K562 (cell line): ENCODE measurements around the gene DAZAP1. TPM values are rescaled to one million over a fixed set of nuclear protein-coding genes. Genes with fewer than 3 reads are reported as not detected.
A peak's percentile ranks its signal among the peaks of the same experiment; 100 is the strongest.

Experiments
- ARID2 ChIP-seq: fragments of 450-650 bp; IDR thresholded peaks from 2 replicates; pipeline ENCODE4 v1.6.1; 2017; ENCODE audit warnings: antibody characterized with exemption, mild to moderate bottlenecking
- FOXM1 ChIP-seq, 2 experiments: fragments of 450-650 bp in 1 of 2; sonication (generic) in 1 of 2; formaldehyde crosslinking in 1 of 2; IDR thresholded peaks; 2 replicates each; pipeline versions ENCODE4 v1.6.1 to v1.9.0; 2017 to 2022; ENCODE audit warnings: low read depth in 2 of 2, mild to moderate bottlenecking in 2 of 2, missing genetic modification reagents in 1 of 2, moderate library complexity in 1 of 2
- MYNN ChIP-seq, 2 experiments: sonication (generic); formaldehyde crosslinking in 1 of 2; IDR thresholded peaks; 2 replicates each; pipeline versions ENCODE4 v1.5.0 to v1.6.1; 2016 to 2020; ENCODE audit warnings: antibody characterized with exemption in 1 of 2, missing genetic modification reagents in 1 of 2
- ZNF134 ChIP-seq: fragments of 250-450 bp; sonication (Bioruptor Pico); conservative IDR thresholded peaks from 2 replicates; pipeline ENCODE4 v1.4.0; 2020
- ZNF263 ChIP-seq: sonication (generic); formaldehyde crosslinking; IDR thresholded peaks from 2 replicates; pipeline ENCODE4 v1.8.0; 2022; ENCODE audit warnings: mild to moderate bottlenecking, missing genetic modification reagents, borderline replicate concordance
- polyA plus RNA-seq, 8 experiments: library from polyadenylated mRNA; depleted of rRNA in 4 of 8; stranded (reverse) in 5 of 8; unstranded in 3 of 8; fragments of >200 nt; fragmentation: Nextera tagmentation in 2 of 8; fragmentation: Illumina TruSeq in 1 of 8; extraction: Ambion mirVana in 2 of 8; extraction: Trizol in 1 of 8; gene quantifications; 2 replicates each; pipeline versions ENCODE4 v1.2.1 to v1.2.3, GENCODE V29; 2011 to 2014; ENCODE audit warnings: inconsistent platforms in 1 of 8, missing spikeins in 1 of 8
- total RNA-seq, 7 experiments: library from RNA; depleted of rRNA in 6 of 7; stranded (reverse); fragments of >200 nt in 6 of 7; fragmentation: Illumina TruSeq in 2 of 7; extraction: Trizol in 2 of 7; gene quantifications; 2 replicates each; pipeline versions ENCODE4 v1.2.1 to v1.2.3, GENCODE V29; 2011 to 2021; ENCODE audit warnings: low replicate concordance in 1 of 7
- TF ChIP-seq, protein P1 (sequence below): fragments of 200-800 bp; sonication (Bioruptor generic); IDR thresholded peaks from 2 replicates; pipeline ENCODE4 v1.6.1; 2017; ENCODE audit warnings: missing genetic modification characterization, missing compliant biosample characterization
- TF ChIP-seq, protein P2 (sequence below), 3 experiments: fragments of 200-800 bp in 1 of 3; sonication (Bioruptor generic) in 1 of 3; sonication (generic) in 1 of 3; formaldehyde crosslinking in 1 of 3; IDR thresholded peaks; 2 replicates each; pipeline versions ENCODE4 v1.6.1 to v1.8.0; 2016 to 2022; ENCODE audit warnings: mild to moderate bottlenecking in 2 of 3, missing compliant biosample characterization in 2 of 3, missing genetic modification characterization in 2 of 3, missing genetic modification reagents in 1 of 3
- TF ChIP-seq, protein P3 (sequence below): fragments of 450-650 bp; IDR thresholded peaks from 2 replicates; pipeline ENCODE4 v1.6.1; 2016
- TF ChIP-seq, protein P4 (sequence below): sonication (generic); formaldehyde crosslinking; IDR thresholded peaks from 2 replicates; pipeline ENCODE4 v1.4.0; 2020; ENCODE audit warnings: mild to moderate bottlenecking, missing genetic modification reagents
- TF ChIP-seq, protein P5 (sequence below): fragments of 450-650 bp; formaldehyde crosslinking; IDR thresholded peaks from 2 replicates; pipeline ENCODE4 v1.4.0; 2020; ENCODE audit warnings: mild to moderate bottlenecking, moderate library complexity

Gene DAZAP1
- total and polyA plus RNA-seq, 9 of the 15 experiments (the other 6 are each of a cell fraction or from before 2014, with no cell fraction given), result 10.8 to 289 (median 142) TPM

DNA sequence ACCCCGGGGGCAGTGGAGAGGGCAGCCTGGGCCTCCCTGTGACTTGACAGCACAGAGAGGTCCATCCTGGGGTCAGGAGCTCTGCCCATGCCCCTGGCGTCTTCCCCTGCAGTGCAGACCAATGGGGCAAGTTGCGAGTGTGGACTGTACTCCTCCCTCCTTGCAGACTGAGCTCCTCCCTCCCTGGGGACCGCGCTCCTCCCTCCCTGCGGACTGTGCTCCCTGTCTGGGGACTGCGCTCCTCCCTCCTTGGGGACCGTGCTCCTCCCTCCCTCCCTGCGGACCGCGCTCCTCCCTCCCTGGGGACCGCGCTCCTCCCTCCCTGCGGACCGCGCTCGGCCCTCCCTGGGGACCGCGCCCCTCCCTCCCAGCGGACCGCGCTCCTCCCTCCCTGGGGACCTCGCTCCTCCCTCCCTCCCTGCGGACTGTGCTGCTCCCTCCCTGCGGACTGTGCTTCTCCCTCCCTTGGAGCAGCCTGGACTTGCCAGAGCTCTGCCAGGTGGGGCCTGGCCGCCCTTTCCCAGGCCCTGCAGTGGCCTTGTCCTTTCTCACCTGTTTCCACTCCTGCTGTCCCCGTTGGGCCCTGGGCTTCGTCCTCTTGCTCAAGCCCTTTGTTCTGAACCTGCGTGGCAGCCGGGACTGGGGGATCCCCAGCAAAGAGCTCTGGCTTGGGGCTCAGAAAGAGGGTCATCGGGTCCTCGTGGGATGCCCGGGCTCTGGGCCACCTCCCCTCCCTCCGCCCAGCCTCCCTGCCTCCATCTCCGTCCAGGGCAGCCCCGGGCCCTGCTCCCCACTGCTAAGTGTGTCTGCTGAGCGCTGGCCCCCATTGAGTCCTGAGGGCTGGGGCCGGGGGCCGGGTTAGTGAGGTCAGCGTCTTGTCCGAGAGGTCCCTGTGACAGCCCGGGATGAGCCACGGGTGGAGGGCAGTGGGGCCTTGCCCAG lies 12.9 kb upstream of the DAZAP1 start (continued):
- TF ChIP-seq ZNF263 (CRISPR knock-in tag) (peak; percentile 100), ZNF134 (CRISPR knock-in tag) (no peak), FOXM1 (IDR thresholded peaks at IDR 0.05; ENCODE audit: low read depth) (no peak), FOXM1 (CRISPR knock-in tag; IDR thresholded peaks at IDR 0.05; ENCODE audit: low read depth) (0 out of 2 replicates have a peak, but pooled peaks have one; percentile 43), ARID2 (no peak), MYNN (IDR thresholded peaks at IDR 0.05) (0 out of 2 replicates have a peak, but pooled peaks have one; percentile 6), MYNN (CRISPR knock-in tag; IDR thresholded peaks at IDR 0.05) (no peak)
- TF ChIP-seq, protein P1, sequence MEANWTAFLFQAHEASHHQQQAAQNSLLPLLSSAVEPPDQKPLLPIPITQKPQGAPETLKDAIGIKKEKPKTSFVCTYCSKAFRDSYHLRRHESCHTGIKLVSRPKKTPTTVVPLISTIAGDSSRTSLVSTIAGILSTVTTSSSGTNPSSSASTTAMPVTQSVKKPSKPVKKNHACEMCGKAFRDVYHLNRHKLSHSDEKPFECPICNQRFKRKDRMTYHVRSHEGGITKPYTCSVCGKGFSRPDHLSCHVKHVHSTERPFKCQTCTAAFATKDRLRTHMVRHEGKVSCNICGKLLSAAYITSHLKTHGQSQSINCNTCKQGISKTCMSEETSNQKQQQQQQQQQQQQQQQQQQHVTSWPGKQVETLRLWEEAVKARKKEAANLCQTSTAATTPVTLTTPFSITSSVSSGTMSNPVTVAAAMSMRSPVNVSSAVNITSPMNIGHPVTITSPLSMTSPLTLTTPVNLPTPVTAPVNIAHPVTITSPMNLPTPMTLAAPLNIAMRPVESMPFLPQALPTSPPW (CRISPR knock-in tag), result peak; percentile 24; the same call in 1 of the 2 replicates
- TF ChIP-seq, protein P2, sequence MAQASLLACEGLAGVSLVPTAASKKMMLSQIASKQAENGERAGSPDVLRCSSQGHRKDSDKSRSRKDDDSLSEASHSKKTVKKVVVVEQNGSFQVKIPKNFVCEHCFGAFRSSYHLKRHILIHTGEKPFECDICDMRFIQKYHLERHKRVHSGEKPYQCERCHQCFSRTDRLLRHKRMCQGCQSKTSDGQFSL (CRISPR knock-in tag; IDR thresholded peaks at IDR 0.05), result peak; percentile 35; the same call in 1 of the 2 replicates
- TF ChIP-seq, protein P2 (tag; IDR thresholded peaks at IDR 0.05), result no peak
- TF ChIP-seq, protein P3, sequence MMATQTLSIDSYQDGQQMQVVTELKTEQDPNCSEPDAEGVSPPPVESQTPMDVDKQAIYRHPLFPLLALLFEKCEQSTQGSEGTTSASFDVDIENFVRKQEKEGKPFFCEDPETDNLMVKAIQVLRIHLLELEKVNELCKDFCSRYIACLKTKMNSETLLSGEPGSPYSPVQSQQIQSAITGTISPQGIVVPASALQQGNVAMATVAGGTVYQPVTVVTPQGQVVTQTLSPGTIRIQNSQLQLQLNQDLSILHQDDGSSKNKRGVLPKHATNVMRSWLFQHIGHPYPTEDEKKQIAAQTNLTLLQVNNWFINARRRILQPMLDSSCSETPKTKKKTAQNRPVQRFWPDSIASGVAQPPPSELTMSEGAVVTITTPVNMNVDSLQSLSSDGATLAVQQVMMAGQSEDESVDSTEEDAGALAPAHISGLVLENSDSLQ, result peak; percentile 60
- TF ChIP-seq, protein P4, sequence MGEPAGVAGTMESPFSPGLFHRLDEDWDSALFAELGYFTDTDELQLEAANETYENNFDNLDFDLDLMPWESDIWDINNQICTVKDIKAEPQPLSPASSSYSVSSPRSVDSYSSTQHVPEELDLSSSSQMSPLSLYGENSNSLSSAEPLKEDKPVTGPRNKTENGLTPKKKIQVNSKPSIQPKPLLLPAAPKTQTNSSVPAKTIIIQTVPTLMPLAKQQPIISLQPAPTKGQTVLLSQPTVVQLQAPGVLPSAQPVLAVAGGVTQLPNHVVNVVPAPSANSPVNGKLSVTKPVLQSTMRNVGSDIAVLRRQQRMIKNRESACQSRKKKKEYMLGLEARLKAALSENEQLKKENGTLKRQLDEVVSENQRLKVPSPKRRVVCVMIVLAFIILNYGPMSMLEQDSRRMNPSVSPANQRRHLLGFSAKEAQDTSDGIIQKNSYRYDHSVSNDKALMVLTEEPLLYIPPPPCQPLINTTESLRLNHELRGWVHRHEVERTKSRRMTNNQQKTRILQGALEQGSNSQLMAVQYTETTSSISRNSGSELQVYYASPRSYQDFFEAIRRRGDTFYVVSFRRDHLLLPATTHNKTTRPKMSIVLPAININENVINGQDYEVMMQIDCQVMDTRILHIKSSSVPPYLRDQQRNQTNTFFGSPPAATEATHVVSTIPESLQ (CRISPR knock-in tag), result no peak
- TF ChIP-seq, protein P5, sequence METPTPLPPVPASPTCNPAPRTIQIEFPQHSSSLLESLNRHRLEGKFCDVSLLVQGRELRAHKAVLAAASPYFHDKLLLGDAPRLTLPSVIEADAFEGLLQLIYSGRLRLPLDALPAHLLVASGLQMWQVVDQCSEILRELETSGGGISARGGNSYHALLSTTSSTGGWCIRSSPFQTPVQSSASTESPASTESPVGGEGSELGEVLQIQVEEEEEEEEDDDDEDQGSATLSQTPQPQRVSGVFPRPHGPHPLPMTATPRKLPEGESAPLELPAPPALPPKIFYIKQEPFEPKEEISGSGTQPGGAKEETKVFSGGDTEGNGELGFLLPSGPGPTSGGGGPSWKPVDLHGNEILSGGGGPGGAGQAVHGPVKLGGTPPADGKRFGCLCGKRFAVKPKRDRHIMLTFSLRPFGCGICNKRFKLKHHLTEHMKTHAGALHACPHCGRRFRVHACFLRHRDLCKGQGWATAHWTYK, result no peak
